ENCODE measurements around the gene CATSPER4. TPM values are rescaled to one million over a fixed set of nuclear protein-coding genes. Genes with fewer than 3 reads are reported as not detected.

The CATSPER4 gene
- total and polyA plus RNA-seq, 2 of the 13 experiments (the other 11 are each of a cell fraction or from before 2014, with no cell fraction given): not detected

- TF ChIP-seq LRRFIP1 (CRISPR knock-in tag; conservative IDR thresholded peaks at IDR 0.05) (no peak), RFXAP (CRISPR knock-in tag; IDR thresholded peaks at IDR 0.05; ENCODE audit: borderline replicate concordance) (peak; percentile 76; the same call in 1 of the 2 replicates), TCF7L2 (IDR thresholded peaks at IDR 0.05; ENCODE audit: low read depth, low read length) (no peak), ZNF350 (CRISPR knock-in tag; IDR thresholded peaks at IDR 0.05; ENCODE audit: borderline replicate concordance, low read depth) (no peak; the same call in 1 of the 2 replicates), SMARCE1 (IDR thresholded peaks at IDR 0.05; ENCODE audit: borderline replicate concordance) (no peak), ONECUT2 (CRISPR knock-in tag; IDR thresholded peaks at IDR 0.05) (no peak), SOX13 (IDR thresholded peaks at IDR 0.05) (no peak), SOX13 (CRISPR knock-in tag; conservative IDR thresholded peaks at IDR 0.05 in 1 of 2, IDR thresholded peaks at IDR 0.05 in 1 of 2) (peak in 1 of 2 experiments; percentile 34; a peak in 1 of 4 replicates), RFXANK (CRISPR knock-in tag; IDR thresholded peaks at IDR 0.05) (no peak), ZNF143 (CRISPR knock-in tag; IDR thresholded peaks at IDR 0.05) (peak; percentile 68), FUBP1 (CRISPR knock-in tag; IDR thresholded peaks at IDR 0.05; ENCODE audit: borderline replicate concordance) (no peak), ZNF7 (CRISPR knock-in tag; IDR thresholded peaks at IDR 0.05) (no peak), SCMH1 (CRISPR knock-in tag; IDR thresholded peaks at IDR 0.05; ENCODE audit: borderline replicate concordance) (no peak), NCOA2 (CRISPR knock-in tag; IDR thresholded peaks at IDR 0.05) (peak; percentile 16; the same call in 1 of the 2 replicates), JARID2 (CRISPR knock-in tag; IDR thresholded peaks at IDR 0.05; ENCODE audit: insufficient replicate concordance) (no peak), PHF8 (CRISPR knock-in tag; IDR thresholded peaks at IDR 0.05) (peak; percentile 87), NFIB (CRISPR knock-in tag; IDR thresholded peaks at IDR 0.05; ENCODE audit: borderline replicate concordance) (no peak)
- TF ChIP-seq, protein P1, sequence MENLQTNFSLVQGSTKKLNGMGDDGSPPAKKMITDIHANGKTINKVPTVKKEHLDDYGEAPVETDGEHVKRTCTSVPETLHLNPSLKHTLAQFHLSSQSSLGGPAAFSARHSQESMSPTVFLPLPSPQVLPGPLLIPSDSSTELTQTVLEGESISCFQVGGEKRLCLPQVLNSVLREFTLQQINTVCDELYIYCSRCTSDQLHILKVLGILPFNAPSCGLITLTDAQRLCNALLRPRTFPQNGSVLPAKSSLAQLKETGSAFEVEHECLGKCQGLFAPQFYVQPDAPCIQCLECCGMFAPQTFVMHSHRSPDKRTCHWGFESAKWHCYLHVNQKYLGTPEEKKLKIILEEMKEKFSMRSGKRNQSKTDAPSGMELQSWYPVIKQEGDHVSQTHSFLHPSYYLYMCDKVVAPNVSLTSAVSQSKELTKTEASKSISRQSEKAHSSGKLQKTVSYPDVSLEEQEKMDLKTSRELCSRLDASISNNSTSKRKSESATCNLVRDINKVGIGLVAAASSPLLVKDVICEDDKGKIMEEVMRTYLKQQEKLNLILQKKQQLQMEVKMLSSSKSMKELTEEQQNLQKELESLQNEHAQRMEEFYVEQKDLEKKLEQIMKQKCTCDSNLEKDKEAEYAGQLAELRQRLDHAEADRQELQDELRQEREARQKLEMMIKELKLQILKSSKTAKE (CRISPR knock-in tag; IDR thresholded peaks at IDR 0.05; ENCODE audit: borderline replicate concordance): peak; percentile 82; the same call in 1 of the 2 replicates
- TF ChIP-seq, protein P2, sequence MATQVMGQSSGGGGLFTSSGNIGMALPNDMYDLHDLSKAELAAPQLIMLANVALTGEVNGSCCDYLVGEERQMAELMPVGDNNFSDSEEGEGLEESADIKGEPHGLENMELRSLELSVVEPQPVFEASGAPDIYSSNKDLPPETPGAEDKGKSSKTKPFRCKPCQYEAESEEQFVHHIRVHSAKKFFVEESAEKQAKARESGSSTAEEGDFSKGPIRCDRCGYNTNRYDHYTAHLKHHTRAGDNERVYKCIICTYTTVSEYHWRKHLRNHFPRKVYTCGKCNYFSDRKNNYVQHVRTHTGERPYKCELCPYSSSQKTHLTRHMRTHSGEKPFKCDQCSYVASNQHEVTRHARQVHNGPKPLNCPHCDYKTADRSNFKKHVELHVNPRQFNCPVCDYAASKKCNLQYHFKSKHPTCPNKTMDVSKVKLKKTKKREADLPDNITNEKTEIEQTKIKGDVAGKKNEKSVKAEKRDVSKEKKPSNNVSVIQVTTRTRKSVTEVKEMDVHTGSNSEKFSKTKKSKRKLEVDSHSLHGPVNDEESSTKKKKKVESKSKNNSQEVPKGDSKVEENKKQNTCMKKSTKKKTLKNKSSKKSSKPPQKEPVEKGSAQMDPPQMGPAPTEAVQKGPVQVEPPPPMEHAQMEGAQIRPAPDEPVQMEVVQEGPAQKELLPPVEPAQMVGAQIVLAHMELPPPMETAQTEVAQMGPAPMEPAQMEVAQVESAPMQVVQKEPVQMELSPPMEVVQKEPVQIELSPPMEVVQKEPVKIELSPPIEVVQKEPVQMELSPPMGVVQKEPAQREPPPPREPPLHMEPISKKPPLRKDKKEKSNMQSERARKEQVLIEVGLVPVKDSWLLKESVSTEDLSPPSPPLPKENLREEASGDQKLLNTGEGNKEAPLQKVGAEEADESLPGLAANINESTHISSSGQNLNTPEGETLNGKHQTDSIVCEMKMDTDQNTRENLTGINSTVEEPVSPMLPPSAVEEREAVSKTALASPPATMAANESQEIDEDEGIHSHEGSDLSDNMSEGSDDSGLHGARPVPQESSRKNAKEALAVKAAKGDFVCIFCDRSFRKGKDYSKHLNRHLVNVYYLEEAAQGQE (IDR thresholded peaks at IDR 0.05; ENCODE audit: borderline replicate concordance in 1 of 2, low read depth in 1 of 2, low read length in 2 of 2): 0 out of 4 replicates have a peak, but pooled peaks of 1 of the 2 experiments have one; percentile 16
These were observed 34.8 kb downstream of the CATSPER4 start (continued) for GRCh38 chr1:26225033-26225831.
